GM18951 (cell line): ENCODE measurements around the gene C1QTNF6.
"Not testable (repeated sequence)": the region's sequence is repeated elsewhere in the genome, so short reads cannot be mapped to it uniquely, and the experiment has no call there.

ENCODE experiments used
- POLR2A ChIP-seq: IDR thresholded peaks from 4 replicates; pipeline ENCODE4 v1.6.1; 2011; ENCODE audit warnings: mild to moderate bottlenecking; ENCODE audit not compliant: insufficient read length, insufficient read depth; ENCODE audit errors: extremely low read depth
- in situ Hi-C: fragments of 300-500 bp; cut with MboI; formaldehyde crosslinking; loops from one replicate; pipeline ENCODE4 v1.12.0; 2022; ENCODE audit warnings: low sequenced_read_pairs, mixed read lengths, inconsistent platforms; ENCODE audit not compliant: unreplicated experiment

The C1QTNF6 gene

DNA sequence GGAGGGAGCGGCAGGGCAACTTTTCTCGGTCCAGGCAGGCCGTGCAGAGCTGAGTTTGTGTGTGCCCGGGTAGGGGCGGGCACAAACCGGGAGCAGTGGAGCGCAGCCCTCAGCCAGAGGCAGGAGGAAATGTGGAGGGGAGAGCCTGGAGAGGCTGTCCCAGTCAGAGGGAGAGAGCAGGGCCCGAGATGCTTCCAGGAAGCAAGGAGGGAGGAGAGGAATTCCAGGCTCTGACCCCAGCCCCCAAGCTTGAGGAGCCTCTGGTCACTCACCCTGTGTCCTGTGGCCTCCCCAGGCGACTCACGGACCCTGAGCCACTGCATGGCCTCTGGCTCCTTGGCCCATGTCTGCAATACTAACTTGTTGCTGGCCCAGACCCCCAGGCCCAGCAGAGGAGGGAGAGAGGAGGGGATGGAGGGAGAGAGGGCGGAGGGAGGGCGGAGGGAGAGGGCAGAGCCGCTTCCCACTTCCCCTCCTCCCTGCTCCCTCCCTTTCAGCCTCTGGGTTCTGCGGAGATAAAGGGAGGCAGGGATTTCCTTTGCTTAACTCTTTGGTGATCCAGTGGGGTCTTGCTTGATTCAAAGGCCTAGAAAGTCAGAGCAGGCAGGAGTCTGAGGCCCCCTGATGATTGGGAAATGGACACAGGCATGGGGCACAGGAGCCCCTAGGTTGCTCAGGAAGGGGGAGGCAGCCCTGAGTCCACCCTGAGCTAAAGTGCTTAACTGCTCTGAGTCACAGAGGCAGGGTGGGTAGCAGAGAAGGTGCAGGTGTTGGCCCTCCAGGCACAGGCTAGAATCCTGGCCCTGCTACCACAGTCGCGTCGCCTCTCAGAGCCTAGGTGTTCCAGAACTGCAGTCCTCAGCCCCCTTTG, at the start of gene C1QTNF6:
TSS of gene C1QTNF6 (minus strand) at position 357 of the 871 bp plus-strand sequence. CDS start at position 323, 34 bp downstream.
- no peak for TF ChIP-seq POLR2A
- in situ Hi-C loops: no loop called here

DNA sequence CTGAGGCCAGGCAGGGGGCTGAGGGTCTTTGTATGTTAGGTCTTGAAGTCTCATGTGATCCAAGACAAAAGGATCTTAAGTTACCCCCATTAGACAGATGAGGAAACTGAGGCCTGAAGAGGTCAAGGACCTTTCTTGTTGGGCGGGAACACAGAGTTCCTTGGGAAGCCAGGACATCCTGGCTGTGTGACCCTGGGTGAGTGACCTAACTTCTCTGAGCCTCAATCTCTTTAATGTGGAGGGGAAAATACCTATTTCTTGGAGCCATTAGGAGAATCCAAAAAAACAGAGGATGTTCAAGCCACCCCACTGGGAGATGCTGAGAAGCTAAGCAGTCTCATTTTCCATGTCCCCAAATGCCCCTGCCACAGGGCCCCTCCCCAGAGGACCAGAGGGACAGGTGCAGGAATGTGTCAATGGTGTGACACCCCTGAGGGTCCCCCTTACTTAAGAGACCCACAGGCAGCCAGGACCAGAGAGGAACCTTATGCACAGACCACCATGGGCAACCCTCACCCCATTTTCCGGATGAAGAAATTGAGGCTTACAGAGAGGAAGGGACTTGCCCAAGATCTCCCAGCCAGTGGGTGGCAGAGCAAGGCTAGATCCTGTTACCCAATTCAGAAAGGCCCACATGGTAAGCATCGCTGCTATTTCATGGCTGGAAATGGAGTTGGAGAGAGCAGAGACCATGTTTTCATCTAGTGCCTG, 48.0 kb upstream of the C1QTNF6 start:
- no peak for TF ChIP-seq POLR2A
- in situ Hi-C loops: no loop called here

DNA sequence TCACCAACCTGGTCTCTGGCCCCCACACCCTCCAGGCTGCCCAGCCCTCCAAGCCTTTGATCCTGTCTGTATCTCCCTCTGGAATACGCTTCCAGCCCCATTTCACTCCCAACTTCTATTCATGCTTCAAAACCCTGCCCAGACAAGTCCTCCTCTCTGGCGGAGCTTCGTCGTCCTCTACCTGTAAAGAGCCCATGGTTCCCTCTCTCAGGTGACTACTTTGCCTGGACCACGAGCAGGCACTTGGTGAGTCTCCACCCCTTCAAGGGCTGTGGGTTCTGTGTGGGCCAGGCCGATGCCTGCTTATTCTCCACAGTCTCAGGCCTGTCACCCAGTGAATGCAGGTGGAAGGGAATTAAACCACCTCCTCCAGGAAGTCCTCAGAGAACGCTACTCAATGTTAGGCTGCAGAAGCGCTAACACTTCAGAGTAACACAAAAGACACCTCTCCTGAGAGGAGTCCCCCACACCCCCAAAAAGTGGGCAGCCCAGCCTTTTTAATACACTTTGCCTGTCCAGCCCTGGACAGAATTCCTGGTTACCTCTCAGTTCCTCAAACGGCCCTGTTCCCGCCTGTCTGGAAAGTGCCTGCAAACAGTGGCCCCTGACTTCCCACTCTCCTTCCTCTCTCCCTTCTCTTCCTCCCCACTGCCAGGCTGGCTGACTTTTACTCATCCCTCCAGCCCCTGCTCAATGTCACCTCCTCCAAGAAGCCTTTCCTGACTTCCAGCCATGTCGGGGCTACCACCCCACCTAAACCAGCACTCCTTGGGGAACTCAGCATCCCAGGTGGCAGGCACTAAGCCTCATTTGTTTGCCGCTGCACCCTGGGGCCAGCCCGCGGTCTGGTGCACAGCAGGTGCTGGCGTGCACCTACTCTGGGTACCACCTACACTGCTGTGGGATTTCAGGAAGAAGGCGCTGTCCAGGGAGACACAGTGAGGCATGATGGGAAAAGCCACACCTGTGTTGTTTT, 47.0 kb upstream of the C1QTNF6 start:
- in situ Hi-C loops: no loop called here
- peak; percentile 2 for TF ChIP-seq POLR2A

- TF ChIP-seq POLR2A: no peak
- in situ Hi-C loops: no loop called here
Observed at GRCh38 chr22:37233751-37234631, 45.9 kb upstream of the C1QTNF6 start.

DNA sequence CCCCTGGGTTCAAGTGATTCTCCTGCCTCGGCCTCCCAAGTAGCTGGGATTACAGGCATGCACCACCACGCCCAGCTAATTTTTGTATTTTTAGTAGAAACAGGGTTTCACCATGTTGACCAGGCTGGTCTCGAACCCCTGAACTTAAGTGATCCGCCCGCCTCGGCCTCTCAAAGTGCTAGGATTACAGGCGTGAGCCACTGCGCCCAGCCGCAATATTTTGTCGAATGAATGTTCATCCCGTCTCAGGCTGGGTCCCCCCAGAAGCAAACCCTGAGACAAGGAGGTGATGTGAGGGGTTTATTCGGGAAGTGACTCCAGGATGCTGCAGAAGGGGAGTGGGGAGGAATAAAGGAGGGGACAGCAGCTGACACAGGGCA, 45.3 kb upstream of the C1QTNF6 start:
- in situ Hi-C loops: not testable (repeated sequence)

DNA sequence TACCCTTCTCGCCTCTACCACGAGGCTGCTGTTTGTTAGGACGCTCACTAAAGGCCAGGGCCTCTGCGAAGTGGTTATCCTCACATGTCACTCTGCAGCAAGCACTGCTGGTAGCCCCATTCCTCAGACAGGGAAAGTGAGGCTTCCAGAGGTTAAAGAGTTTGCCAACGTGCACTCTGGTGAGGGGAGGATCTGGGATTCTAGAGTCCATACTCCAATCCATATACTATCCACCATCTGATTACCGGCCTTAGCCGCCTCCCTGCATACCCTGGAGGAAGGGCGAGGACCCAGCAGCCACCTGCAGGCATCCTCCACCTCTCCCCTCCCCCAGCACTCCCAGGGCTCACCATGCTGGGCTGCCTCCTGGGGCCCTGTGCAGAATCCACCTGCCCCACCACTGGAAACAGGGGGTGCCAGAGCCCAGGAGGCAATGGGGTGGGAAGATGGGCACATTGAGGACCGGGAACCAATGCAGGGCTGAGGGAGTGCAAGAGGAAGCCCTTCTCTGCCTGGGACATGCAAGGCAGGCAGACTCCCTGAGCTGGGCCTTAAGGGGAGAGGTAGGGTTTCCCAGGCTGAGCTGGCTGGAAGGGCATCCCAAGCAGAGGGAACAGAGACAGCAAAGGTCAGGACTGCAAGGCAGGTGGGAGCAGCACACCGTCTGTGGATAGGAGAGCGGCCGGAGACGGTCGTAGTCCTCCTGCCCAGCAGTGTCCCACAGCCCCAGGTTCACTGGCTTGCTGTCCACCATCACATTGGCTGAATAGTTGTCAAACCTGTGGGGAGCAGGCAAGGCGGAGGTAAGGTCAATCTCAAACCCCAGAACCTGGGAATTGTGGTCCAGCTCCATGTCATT, 44.3 kb upstream of the C1QTNF6 start:
- in situ Hi-C loops: no loop called here
- no peak for TF ChIP-seq POLR2A

- no peak for TF ChIP-seq POLR2A
Observed at GRCh38 chr22:37231406-37232139, 43.5 kb upstream of the C1QTNF6 start.

DNA sequence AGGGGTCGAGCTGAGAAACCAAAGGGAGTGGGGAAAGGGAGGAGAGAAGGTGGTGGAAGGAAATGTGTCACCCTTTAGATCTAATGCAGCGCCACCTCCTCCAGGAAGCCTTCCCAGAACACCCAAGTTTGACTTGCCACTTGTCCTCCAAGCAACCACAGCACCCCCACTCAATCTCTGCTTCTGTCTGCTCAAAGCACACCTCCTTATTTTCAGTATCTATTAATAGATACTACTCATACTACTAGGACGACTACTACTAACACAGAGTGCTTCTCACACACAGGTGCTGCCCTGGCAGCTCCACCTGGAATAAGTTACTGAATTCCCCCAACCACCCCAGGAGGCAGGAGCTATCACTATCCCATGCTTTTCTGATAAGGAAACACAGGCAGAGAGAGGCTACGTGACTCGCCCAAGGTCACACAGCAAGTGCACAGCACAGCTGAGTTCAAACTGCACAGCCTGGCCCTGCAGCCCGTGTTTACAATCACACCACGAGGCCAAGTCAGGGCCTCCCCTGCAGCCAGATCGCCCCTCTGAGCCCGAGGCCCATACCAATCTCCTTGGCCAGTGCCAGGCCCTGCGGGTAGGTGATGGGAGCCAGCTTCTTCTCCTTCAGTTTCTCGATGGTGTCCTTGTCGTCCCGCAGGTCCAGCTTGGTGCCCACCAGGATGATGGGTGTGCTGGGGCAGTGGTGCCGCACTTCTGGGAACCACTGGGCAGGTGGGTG, 42.8 kb upstream of the C1QTNF6 start:
- in situ Hi-C loops: no loop called here
- TF ChIP-seq POLR2A: peak; percentile 19

More at GRCh38 chr22:37231406-37232139, 43.5 kb upstream of the C1QTNF6 start:
- in situ Hi-C loops: no loop called here

DNA sequence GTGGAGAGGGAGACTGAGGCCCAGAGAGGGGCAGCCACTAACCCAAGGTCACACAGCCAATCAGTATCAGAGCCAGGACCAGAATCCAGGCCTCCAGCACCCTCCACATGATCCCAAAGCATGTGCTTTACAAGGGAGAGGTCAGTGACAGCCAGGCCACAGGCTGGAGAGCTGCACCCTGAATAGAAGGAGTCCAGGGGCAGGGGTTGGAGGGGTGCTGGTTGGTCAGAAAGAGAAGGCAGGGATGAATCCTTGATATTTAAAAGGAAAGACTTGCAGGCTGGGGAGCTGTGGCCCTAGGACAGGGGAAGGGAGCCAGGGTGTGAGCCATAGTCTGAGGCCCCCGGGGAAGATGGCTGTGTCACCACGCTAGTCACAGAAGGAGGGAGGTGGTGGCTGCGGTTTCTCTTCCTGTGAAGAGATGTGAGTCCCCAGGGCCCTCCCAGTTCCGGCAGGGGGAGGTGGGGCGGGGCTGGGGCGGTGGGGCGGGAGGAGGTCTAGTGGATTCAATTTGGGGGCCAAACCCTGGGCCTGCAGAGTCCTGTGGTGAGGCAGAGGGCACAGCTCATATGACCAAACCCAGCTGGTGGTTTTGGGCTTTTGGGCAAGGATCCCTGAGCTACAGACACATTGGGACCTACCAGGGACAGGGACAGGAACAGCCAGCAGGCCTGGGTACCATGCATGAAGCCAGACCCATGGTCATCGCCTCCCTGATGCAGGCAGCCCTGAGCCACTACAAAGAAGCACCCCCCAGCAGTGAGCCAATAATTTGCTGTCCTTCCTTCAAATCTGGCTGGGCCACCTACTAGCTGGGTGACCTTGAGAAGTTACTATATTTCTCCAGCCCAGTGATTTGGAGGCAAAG, 42.0 kb upstream of the C1QTNF6 start:
- TF ChIP-seq POLR2A: peak; percentile 45
- in situ Hi-C loops: no loop called here
